HT-29 (cell line): ENCODE measurements around the gene COPS9. TPM values are rescaled to one million over a fixed set of nuclear protein-coding genes. Genes with fewer than 3 reads are reported as not detected.

Experiments used
- DNase-seq: peaks from one replicate; pipeline ENCODE4 v3.0.0-alpha.2; 2015; ENCODE audit warnings: low spot score
- total RNA-seq: library from RNA; depleted of rRNA; stranded (reverse); fragments of >200 nt; shearing (Covaris generic); gene quantifications from 2 replicates; pipeline ENCODE4 v1.2.3, GENCODE V29; 2014; rRNA removed

The COPS9 gene
- 286 and 411 TPM in 2 replicates for total RNA-seq

- peak; percentile 85 for DNase-seq
Measured at GRCh38 chr2:240136013-240136670, at the start of gene COPS9. COPS9 (minus strand) TSS chr2:240136305; CDS start chr2:240136284, 21 bp downstream.

DNA sequence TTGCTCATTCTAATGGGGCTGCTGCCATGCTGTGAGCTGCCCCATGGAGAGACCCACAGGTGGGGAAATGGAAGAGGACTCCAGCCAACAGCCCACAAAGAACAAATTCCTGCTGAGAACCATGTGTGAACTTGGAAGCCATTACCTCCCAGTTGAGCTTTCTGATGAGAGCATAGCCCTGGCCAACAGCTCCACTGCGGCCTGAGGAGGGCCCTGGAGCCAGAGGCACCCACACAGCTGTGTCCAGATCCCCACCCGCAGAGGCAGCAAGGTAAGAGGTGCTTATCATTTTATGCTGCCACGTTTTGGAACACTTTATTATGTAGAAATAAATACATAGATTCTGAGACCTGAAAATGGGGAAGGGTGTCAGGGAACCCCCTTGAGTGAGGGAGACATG lies 48.6 kb upstream of the COPS9 start:
- no peak for DNase-seq

- DNase-seq, result no peak
Measured at GRCh38 chr2:240183875-240184590, 47.9 kb upstream of the COPS9 start.

- no peak for DNase-seq
Measured at GRCh38 chr2:240183006-240183874, 47.1 kb upstream of the COPS9 start.

- no peak for DNase-seq
Measured at GRCh38 chr2:240182476-240182875, 46.4 kb upstream of the COPS9 start.

DNA sequence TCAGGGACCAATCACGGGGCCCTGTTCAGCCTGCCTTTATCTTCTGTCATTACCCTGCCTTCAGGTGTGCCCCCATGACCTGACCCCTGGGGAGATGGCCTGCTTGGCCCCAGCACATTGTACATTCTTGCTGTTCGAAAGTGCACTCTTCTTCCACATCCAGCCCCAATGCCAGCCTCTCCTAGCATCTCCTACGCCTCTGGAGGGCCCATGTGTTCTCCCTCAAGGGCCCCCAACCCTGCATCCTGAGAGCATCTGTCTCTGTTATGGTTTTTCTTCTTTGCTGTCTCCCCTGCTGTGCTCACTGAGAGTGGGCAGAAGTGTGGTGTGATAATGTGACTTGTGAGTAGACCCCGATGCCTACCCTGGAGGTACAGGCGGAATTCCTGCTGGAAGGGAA lies 45.9 kb upstream of the COPS9 start:
- DNase-seq, result no peak

DNA sequence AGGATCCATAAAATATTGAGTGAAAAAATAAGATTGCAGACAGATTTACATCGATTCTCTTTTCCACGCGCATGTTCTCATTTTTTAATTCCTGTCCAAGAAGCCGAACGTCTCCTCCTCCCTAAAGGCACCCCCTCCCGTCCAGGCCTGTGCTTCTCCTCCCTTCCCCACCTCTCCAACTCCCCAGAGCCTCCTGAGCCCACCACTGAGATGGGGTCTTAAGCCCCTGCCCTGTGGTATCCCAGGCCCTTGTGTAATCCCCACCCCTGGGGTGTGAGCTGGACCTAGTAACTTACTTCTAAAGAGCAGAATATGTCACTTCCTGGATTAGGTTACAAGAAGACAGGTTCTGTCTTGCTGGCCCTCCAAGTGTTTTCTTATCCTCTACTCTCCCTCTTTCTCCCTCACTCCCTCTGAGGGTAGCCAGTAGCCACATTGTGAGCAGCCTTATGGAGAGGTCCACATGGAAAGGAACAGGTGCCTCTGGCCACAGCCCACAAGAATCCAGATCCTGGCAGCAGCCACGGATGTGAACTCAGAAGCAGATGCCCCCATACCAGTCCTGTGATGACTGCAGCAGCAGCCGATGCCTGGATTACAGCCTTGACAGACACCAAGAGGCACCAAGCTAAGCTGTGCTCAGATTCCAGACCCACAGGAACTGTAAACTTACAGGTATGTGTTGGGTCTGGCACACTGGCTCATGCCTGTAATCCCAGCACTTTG lies 44.0 kb upstream of the COPS9 start:
- no peak for DNase-seq

DNA sequence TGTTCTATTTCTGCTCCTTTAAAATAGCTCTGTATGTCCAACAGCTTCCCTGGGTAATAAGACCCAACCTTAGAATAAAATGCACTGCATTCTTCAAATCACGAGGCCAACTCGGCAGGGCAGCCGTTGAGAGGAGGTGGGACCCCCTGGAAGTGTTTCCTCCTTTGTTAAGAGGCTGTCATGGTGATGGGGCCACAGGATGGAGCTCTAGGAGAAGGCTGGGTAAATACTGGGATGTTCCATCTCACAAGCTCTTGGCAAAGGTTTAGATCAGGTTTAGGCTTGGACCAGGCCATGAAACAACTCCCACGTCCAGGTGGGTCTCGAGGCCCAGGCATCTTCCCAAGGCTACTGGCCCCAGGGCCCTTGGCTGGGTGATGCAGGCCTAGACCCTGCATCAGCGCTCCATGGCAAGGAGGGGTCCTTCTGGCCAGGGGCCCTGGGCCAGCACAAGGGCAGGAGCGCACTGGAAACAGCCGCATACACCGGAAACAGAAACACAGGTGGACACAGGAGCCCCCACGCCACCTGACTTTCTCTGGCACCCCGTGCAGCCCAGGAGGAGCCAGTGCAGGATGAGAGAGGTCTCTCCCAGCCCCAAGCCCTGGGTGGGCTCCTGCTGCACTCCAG lies 43.2 kb upstream of the COPS9 start:
- DNase-seq, result no peak

DNA sequence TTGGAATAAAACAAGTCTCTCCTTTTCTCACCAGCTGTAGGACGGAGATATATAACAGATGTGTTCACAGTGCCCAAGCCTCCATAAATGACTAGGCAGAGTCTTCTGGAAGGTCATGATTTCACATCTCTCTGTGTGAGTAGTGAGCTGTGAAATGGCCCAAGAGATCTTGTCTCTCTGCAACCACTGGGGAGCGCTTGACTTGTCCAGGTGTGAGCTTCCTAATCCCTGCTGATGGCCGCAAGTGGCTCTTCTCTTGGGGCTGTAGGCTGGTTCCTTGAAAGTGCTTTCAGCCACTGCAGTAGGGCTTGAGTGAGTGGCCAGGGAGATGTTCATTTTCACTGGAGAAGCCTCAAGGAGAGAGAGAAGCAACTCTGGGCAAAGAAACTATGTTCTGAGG lies 42.5 kb upstream of the COPS9 start:
- no peak for DNase-seq

DNA sequence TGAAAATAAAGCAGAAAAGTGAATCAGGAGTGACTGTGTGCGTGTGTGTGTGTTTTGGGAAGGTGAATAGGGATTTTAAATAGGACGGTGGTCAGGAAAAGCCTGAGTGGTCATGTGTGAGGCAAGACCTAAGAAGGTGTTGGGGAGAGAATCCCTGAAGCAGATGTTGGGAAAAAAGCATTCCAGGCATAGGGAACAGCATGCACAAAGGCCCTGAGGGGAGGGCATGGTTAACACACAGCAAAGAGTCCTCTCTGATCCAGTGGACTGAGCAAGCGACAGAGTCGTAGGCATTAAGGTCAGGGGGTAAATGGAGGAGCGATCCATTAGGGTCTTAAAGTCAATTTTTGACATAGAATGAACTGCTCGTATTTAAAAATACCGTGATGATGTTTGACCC lies 38.4 kb upstream of the COPS9 start:
- DNase-seq, result no peak

- no peak for DNase-seq
Measured at GRCh38 chr2:240172071-240172895, 36.2 kb upstream of the COPS9 start.

DNA sequence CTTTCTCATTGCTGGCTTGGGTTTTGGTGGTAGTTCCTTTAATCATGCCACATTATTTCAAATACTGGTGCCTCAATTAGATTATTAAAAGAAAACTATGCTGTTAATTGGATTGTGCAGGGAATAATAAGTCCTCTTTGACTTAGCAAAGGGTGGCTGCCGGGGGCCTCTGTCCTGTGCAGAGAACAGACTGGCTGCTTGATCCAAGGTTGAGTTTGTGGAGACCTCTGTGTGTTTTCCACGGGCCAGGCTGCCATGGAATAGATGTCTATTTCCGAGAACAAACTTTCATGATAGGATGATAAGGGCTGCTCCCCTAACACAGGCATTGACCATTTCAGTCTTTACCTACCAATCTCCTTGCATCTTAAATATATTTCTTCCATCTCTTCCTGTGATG lies 34.8 kb upstream of the COPS9 start:
- no peak for DNase-seq

- DNase-seq, result no peak
Measured at GRCh38 chr2:240170354-240170735, 34.2 kb upstream of the COPS9 start.

DNA sequence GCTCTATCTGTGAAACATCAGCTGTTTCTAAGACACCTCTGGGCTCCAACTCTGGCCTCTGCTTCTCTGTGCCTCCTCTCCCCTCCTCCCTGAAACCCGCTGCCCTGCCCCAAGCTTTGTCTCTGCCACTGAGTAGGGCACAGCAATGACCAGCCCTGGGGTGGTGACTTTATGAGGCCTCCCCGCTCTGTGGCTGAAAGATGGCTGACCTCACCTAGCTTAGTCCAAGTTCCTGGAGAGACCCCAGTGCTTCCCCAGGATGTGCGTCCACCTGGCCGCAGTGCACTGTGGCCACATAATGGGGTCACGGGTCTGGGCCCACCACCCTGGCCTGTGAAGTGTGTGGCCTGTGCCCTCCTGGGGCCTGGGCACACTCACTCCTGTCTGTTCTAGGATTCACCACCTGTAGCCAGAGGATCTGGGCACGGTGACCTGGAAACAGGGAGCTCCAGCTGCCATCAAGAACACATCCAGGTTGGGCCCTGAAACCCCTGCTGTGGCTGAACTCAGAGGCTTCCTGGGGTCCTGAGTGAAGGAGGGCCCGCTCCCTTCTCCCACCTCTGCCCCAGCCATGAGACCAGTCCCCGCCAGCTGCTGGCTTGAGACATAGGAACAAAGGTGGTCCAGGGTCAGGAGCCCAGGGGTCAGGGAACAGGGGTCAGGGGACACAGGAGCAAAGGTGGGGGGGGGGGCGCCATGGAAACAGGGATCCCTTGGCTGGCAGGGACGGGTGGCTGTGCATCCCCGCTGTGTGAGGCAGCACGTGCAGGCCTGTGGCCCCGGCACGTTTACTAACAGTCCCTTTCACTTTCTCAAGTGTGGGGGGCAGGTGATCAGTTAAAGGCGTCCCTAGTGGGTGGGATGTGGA lies 33.6 kb upstream of the COPS9 start:
- no peak for DNase-seq

DNA sequence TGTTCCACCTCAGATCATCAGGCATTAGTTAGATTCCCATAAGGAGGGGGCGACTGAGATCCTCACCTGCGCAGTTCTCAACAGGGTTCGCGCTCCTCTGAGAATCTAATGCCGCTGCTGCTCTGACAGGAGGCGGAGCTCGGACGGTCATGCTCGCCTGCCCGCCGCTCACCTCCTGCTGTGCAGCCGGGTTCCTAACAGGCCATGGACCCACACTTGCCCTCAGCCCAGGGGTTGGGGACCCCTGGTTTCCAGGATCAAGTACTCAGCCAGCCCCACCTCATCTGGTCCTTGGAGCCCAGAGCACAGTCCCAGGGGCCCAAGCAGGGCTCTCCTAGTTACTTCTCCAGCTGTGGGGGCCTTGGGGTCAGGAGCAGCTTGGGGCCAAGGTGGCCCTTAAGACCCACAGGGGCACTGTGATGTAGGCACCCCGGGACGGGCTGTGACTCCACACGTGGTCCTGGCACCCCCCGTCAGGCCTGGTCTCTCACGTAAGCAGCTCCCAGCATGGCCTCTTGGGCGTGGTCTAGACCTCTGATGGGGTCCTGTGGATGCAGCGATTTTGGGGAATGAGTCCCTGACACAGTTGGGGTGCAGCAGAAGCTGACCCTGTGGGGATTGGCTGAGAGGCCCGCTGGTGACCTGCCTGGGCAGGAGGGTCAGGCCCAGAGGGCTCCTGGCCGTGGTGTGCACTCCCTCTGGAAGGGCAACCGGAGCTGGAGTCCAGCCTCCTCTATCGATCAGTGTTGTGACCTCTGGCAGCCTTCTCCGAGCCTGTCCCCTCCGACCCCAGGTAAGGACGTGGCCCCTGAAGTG lies 32.6 kb upstream of the COPS9 start:
- DNase-seq, result no peak

DNA sequence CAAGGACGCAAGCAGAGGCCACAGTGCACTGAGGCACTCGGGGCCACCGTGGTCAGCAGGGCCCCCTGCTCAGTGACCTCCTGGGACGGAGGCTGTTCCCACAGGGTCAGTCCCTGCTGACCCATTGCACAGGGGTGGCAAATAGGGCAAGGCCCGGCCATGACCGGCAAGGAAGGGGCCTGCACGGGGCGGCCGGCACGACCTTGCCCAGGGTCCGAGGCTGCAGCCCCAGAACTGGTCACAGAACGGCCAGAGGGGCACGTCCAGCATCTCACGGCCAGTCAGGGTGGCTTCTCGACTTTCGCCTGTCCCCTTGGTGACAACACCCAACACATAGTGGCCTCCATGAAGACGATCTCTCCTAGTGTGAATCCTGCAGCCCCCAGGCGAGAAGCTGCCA lies 31.9 kb upstream of the COPS9 start:
- DNase-seq, result no peak

DNA sequence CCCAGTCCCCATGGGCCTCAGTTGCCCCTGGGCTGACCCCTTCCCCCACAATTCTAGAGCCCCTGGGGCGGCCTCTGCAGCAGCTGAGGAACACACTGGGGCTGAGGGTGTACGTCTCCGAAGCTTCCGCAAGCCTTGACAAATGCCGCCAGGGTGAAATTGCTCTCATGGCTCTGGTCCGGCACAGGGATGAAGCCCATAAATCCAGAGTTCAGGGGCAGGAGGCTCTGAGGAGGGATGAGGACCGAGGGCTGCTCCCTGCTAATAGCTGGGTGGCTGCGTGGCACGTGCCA lies 31.4 kb upstream of the COPS9 start:
- DNase-seq, result no peak

DNA sequence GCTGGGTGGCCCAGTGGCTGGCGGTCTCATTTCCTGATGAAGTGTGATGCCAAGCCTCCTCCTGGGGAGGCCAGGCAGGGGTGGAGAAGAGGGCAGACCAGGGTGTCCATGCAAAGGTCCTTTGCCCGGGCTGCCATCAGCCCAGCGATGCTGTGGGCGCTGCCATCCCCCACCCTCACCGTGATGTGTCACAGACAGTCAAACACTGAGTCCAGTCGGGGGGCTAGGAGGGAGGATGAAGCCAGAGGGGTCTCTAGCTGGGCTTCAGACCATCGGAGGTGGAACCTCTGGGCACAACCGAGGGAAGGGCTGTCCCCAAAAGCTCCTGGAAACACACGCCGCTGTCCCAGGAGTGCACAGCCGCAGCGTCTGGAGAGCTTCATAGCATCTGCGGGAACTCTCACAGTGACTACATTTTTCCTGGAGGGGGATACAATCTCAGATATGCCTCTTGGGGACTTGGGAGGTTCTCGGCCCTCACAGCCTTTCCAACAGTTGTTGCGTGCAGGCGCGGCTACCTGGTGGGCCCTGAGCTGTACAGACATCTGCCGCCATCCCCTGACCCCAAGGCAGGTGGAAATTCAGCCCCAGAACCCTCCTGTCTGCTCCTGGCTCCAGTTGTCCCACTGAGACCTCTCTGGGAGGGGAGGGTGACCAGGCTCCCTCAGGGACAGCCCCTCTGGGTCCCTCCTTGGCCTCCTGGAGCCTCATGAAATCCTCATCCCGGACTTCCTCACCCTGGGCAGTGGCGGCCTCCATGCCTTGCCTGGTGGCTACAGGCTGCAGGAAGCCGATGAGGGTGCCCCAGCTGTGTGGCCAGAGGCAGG lies 30.9 kb upstream of the COPS9 start:
- no peak for DNase-seq
